ENCODE data around the gene KCNAB1.

KCNAB1 gene

DNA sequence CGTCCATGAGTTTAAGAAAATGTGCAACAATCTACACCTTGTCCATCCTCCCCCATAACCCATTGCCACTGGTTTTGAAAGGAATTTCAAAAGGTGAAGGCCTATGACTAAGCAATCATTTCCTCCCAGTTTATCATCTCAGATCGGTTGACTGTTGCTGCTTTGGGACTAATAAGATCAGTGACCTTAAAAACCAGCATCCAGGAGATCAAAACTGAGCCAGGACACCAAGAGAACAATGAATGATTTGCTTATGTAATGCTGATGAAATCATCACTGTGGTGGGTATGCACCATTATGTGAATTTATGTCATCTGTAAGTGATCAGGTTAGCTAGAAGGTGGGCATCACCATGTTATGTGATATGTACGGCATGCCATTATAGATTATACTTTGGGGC lies 239.0 kb downstream of the KCNAB1 start:
- DNase-seq (ENCODE audit: low read depth in 2 of 2, low spot score in 1 of 2) = no peak

DNA sequence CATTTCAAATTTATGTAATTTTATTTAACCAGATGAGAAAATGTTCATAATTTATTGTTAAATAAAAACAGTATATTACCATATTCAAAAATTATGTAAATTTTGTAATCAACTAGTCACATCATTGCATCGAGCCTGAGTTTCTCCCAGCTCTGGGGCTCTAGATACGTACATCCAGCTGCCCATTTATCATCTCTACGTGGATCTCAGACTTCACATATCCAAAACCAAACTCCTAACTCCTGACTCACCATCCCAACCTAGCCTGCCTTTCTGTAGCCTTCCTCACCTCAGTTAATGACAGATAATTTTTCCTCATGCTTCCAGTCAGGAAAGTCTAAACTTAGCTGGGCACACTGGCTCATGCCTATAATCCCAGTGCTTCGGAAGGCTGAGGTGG lies 239.7 kb downstream of the KCNAB1 start:
- DNase-seq (ENCODE audit: low read depth in 2 of 2, low spot score in 1 of 2) = no peak

DNA sequence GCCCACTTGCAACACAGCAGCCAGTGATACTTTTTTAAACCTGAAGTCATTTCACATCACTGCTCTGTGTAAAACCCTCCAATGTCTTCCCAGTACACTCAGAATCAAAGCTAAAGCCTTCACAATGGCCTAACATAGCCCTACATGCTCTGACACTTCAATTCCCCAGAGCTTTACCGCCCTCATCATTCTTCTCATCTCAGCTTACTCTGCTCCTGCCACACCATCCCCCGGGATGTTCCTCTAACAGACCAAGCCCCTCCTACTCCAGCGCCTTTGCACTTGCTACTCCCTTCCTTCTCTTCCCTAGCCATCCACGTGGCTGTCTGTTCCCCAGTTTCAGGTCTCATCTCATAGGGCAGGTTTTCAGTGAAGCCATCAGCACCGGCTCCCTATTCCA lies 240.6 kb downstream of the KCNAB1 start:
- DNase-seq (ENCODE audit: low read depth in 2 of 2, low spot score in 1 of 2) = no peak

DNA sequence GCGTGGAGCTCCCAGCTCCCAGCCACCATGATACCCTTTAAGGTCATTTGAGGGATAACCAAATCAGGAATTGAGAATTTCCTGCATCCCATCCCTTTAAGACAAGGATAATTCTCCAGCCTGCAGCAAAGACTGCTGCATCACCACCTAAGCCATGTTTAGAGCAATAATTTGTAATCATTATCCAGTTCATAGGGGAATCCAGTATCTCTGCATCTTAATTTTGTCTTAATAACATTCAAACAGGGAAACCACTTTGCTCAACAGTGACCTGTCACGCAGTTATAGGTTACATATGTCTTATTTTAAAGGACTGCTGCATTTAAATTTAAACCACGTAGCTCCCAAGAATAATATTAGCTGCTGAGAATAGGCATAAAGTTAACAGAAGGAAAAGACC lies 246.2 kb downstream of the KCNAB1 start:
- no peak for DNase-seq (ENCODE audit: low read depth in 2 of 2, low spot score in 1 of 2)

DNA sequence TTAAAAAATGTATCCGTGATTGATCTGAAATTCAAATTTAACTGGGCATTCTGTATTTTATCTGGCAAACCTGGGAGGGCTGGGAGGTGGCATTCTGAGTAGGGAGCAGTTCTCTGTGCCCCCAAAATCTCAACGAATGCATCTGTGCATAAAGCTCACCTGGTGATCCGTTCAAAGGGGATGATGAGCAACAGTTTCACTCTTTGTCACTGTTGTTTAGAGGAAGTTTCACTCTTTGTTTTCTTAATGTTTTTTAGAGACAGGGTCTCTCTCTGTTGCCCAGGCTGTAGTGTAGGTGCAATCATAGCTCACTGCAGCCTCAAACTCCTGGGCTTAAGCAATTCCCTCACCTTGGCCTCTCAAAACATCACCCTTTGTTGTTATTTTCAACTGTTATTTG lies 247.8 kb downstream of the KCNAB1 start:
- no peak for DNase-seq (ENCODE audit: low read depth in 2 of 2, low spot score in 1 of 2)

DNA sequence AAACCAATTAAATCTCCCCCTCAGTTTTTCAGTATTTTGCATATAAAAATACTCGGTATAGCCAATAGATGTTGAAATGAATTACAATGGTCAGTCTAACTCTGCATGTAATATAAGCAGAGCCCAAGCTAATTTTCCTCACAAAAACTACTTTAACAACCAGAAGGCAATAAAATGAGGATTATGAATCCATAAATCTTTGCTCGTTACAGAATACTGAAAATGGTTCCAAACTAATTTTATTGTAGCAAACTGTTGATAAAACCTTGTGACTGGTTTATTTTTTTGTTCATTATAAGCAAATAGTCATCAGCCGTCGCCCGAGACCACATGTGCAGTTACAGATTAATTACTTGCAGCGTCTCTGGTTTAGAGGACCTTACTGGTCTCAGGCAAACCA lies 251.3 kb downstream of the KCNAB1 start:
- no peak for DNase-seq (ENCODE audit: low read depth in 2 of 2, low spot score in 1 of 2)

DNA sequence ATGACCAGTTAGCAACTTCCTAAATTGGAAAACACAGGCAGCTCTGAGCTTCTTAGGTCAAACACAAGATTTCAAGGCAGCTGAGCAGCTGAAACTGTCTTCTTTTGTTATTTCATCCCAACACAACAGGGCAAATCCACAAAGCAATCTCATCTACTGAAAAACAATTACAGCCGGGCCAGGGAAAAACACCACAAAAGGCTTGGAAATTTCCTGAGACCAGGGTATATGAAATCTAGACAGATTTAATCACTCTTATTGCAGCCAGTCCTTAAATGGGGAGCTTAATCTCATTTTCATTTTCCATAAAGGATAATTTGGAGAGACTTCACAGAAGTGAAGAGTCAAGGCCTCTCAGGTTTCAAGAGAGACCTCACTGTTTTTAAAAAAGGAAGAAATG lies 252.7 kb downstream of the KCNAB1 start:
- no peak for DNase-seq (ENCODE audit: low read depth in 2 of 2, low spot score in 1 of 2)

DNA sequence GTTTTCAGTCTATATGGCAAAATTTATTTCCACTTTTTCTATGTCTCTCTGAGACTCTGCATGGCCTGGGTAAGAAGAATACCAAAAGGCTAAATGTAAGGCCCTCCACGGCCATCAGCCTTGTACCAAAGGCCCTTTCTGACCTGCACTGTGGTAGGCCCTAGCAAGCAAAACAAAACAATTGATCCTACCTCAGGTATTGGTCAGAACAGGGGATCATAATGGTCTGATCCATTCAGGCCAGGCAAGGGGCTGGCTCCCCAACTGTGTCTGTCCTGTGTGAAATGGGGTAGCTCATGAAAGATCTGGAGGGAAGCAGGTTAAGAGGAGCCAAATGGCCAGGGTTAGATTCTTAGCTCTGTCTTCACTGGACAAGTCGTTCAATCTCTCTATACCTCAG lies 253.3 kb downstream of the KCNAB1 start:
- no peak for DNase-seq (ENCODE audit: low read depth in 2 of 2, low spot score in 1 of 2)

DNA sequence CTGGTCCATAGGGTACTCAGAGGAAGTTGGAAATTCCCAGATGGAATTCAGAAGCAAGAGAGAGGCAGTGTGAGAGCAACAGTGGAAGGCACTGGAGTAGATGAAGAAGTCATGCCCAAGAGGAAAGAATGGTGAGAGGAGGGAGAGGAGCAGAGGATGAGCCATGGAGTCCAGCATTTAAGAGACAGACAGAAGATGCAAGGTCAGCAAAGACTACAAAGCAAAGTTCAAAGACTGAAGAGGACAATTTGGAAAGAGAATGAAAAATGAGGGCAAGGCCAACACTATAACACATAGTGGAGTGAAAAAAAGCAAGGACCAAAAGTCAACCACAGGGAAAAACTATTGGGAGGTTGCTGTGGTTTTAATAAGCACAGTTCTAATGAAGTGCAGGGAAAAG lies 255.8 kb downstream of the KCNAB1 start:
- no peak for DNase-seq (ENCODE audit: low read depth in 2 of 2, low spot score in 1 of 2)

DNA sequence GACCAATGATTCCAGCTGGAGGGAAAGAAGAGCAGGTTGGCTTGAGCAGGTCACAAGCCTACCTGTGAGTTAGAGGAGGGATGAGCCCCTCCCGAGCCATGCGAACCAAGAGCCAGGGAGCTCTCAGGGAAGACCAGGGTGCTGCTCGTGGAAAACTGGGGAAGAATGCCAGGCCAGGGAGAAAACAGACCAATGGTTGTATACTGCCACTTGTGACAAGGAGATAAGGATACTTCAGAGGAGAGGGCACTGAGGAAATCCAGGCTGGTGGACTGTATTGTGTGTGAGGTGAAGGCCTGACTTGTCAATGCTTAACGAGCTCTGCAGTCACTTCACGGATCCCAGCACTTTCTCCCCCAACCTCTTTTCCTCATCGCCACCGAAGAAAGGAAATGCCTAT lies 256.9 kb downstream of the KCNAB1 start:
- no peak for DNase-seq (ENCODE audit: low read depth in 2 of 2, low spot score in 1 of 2)

DNA sequence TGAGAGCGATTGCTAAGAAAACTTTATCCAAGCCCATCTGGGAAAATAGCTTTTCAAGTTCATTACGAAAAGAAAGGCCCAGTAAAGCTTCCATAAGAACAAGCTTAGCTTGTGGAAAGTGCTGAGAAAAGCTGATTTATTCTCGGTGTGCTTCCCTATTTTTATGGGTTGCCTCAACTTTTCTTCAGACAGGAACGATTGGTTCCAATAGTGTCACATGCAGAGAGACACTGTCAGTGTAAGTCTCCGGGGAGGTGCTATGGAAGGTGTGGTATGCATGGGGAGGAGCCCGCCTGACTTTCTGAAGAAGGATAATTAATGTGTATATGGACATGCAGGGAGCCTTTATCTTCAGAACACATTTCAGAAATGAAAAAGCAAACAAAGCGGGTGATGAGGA lies 257.3 kb downstream of the KCNAB1 start:
- no peak for DNase-seq (ENCODE audit: low read depth in 2 of 2, low spot score in 1 of 2)

DNA sequence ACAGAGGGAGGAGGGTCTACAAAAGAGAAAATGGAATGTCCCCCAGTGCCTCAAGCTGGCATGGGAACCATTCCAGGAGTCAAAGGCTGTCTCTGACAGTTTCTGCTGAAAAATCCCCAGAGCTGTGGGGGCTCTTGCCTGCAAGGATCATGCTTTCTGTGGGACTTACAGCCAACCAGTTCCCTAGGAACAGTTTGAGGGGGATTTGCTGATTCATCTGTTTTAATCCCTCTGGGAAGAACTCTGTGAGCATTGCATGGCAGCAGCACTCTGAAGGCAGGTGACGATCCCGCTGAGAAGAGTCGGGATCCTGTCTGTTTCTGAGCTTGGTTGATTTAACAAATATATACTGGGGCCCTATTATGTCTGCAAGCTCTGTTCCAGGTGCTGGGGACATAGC lies 258.5 kb downstream of the KCNAB1 start:
- DNase-seq (ENCODE audit: low read depth in 2 of 2, low spot score in 1 of 2) = no peak

DNA sequence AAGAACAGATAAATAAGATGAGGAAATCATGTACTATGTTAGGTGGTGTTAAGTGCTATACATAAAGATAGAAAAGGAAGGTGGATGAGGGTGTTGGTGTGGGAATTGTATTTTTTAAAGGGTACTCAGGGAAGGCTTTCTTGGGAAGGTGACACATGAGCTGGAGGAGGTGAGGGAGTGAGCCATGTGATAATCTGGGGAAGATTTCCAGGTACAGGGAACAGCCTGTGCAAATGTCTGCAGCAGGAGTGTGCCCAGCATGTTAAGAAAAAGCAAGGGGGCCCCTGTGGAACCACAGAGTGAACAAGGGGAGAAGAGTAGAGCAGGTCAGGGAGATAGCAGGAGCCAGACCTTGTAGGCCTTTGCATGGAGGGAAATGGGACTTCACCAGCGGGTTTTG lies 258.9 kb downstream of the KCNAB1 start:
- DNase-seq (ENCODE audit: low read depth in 2 of 2, low spot score in 1 of 2) = no peak

DNA sequence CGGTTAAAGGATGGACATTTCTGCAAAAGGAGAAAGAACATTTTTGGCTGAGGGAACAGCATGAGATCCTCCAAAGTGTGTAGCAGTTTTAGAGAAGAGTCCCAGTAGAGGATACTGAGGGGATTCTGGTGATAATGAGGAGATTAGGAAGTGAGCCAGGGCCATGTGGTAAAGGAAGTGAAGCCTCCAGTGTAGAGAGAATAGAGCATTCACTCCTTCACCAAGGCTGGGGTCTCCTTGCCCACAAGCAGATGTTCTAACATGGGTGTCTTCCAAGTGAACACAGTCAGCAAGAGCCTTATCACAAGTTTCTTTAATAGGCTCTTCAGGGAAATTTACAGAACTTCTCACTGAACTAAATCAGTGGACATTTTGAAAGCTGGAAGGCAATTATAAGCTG lies 260.9 kb downstream of the KCNAB1 start:
- no peak for DNase-seq (ENCODE audit: low read depth in 2 of 2, low spot score in 1 of 2)

DNA sequence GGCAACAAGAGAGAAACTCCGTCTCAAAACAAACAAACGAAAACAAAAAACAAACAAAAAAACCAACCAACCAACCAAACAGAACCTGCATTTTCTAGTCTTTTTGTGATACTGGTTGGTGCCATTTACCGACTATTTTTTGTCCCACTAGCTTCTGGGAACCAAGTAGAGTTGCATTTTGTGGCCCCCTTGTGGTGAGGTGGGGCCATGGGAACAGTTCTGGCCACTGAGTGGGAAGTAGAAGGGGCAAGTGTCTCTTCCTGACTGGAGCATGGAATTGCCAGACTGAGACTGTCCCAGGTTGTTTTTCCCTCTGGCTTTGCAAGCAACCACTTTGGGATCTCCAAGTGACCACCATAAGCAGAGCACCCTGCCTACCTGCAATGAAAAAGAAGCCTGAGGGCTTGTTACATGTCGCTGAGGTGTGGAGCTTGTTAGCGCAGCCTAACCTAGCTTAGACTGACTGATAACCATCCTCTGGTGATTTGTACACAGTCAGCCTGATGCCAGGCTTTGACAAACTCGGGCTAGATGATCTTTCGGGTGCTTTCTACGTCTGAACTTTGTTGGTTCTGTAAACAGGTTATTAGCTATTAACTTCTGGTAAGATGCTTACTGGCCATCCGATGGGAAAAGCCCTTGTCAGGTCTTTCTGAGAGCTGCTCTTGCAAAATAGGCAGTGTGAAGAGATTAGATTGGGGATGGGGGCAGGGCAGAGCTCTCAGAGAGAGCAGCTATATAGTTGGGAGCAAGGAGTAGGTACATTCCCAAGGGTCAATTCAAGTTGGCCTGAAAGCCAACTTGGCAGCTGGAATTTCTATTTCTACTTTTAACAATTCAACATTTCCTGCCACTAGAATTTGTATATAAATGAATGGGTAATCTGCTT lies 262.3 kb downstream of the KCNAB1 start:
- DNase-seq (ENCODE audit: low read depth in 2 of 2, low spot score in 1 of 2) = no peak

DNA sequence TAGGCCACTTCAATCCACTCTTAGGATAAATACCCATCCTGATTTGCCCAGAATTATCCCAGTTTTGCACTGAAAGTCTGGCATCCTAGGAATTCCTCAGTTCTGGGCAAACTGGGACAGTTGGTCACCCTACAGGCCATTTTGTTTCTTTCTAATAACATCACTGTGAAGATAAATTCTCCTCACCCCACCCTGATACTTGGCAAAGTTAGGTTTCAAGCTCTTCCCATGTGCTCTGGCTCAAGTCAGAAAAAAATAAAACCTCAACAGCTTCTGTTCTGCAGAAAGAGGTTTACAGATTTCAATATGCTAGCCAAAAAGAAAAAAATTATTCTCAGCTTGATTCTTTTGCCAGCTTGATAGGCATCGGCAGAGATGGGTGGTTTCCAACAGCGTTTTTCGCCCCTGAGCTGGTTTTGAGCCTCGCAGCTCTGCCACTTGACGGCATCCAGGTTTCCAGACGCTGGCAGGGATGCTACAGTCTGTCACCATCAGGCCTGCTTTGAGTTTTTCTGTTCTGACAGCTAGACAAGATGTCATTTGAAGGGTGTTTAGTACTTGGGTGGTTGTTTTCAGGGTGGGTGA lies 263.2 kb downstream of the KCNAB1 start:
- no peak for DNase-seq (ENCODE audit: low read depth in 2 of 2, low spot score in 1 of 2)

DNA sequence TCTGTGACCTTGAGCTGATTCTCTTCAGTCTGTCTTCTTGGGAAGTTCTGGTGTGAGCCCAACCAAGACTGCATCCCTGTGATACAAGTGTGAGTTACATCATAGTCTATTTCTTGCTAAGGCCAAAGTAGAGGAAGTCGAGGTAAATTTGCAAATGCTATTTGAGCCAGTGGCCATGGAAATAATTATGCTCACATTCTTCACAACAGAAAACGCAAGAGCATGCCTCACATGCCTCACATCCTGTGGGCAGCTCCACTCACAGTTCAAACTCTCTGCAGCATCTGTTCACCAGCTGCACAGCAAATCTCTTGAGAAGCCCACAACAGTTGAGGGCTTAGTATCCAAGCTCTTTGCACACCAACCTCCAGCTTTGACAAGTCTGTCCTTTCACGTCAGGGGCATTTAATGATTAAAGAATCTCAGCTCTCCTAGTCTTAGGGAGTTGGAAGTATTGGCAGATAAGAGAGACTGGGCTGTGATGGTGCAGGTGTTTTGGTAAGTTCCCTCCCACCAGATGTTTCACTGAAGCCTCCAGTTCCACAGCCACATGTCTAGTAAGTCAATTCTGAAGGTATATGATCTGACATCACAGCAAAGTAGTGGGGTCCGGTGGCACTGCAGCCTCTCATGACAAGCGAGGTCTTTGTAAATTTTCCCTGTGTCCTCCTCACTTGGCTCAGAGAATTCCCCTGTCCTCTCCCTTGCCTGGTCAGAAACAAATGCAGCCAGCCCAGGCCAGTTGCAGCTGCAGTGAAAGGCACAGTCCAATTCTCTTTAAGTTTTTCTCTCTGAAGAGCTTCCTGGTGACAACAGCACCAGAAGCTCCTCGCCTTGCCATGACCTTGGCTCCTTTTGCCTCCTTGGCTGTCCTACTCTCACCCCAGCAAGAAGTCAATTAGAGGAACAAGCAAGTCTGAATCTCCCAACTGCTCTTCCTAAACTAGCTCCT lies 268.4 kb downstream of the KCNAB1 start:
- DNase-seq (ENCODE audit: low read depth in 2 of 2, low spot score in 1 of 2) = no peak

DNA sequence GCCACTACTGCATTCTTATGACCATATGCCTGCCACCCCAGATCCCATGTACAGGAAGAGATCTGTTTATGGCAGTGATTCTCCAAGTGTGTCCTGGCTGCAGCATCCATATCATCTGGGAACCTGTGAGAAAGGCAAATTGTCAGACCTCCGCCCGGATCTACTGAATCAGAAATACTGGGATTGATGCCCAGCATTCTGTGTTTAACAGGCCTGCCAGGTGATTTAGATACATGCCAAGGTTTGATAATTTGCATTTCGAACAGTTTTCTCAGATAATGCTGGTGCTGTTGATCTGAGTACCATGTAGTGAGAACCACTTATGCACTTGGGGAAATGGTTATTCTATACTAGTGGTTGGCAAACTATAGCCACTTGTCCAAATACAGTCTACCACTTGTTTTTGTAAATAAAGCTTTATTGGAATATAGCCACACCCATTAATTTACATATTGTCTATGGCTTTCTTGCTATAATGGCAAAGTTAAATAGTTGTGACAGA lies 269.1 kb downstream of the KCNAB1 start:
- no peak for DNase-seq (ENCODE audit: low read depth in 2 of 2, low spot score in 1 of 2)

DNA sequence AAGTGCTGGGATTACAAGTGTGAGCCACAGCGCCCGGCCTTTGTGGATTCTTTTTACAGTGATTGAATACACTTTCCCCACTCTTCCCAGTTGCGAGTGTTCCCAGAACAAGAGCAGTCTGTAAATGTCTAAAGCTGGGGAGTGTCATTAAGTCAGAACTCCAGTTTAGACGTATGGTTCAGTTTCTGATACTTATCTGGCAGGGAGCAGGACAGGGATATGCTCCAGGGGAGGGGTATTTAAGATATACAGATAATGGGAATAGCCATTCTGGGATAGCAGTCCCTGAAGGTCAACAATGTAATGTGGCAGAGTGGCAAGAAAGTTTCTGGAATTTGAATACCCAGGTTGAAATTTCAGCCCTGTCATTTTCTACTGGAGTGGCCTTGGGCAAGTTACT lies 270.5 kb downstream of the KCNAB1 start:
- DNase-seq (ENCODE audit: low read depth in 2 of 2, low spot score in 1 of 2) = no peak

DNA sequence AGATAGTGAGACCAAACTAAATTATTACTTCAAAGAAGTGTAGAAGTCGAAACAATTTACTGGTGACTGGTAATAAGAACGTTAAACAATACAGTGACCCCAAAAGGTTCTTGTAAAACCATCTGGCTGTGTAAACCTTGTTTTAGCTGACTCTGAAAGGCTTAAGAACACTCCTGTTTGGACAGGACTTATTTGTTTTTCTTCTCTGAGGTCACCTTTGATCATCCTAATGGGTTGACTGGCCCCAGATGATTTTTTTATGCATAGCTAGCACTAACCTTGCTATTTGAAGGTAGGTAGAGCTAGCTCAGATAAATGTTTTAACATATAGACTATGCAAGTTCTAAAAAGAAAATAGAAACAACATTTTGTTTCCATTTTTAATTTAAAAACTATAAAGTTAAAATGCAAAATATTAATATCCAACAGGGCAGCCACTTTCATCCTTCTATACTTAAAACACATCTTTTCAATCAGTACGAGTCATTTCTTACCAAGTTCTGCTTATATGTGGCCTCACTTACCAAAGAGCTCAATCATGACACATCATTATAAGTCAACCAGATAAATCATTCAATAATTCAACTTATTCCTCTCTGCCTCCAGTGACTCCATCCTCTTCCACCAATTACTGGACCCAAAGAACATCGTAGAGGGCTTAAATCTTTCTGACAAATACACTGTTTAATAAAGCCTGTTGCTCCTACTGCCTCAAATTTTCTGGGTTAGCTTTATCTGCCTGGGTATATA lies 275.8 kb downstream of the KCNAB1 start:
- no peak for DNase-seq (ENCODE audit: low read depth in 2 of 2, low spot score in 1 of 2)

DNA sequence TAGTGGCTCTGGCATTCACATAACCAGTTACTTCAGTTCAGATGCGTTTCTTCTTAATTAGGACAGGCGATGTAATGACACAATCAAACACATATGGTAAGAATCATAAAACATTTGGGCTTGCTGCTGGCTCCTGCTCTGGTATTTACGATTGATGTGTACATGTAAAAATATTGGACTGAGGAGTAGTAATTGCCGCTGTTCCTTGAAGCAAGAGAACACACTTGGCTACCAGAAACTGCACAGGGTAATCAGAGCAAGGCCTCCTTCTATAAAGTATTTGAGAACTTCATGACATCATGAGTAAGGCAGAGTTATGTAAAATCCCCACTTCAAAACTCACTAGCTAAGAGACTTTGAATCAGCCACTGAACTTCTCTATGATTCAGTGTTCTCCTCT lies 276.5 kb downstream of the KCNAB1 start:
- DNase-seq (ENCODE audit: low read depth in 2 of 2, low spot score in 1 of 2) = no peak
